ENCODE measurements around the gene ST8SIA1. TPM values are rescaled to one million over a fixed set of nuclear protein-coding genes. Genes with fewer than 3 reads are reported as not detected.

The ST8SIA1 gene
- polyA plus RNA-seq, 5 donors: 8.0 to 13.4 (median 9.6) TPM

GRCh38 chr12:22286569-22286968 lies 47.9 kb downstream of the ST8SIA1 start:
- DNase-seq: no peak

GRCh38 chr12:22285846-22286245 lies 48.7 kb downstream of the ST8SIA1 start:
- no peak for DNase-seq

GRCh38 chr12:22284871-22285270 lies 49.6 kb downstream of the ST8SIA1 start:
- DNase-seq: no peak

GRCh38 chr12:22283508-22283907 lies 51.0 kb downstream of the ST8SIA1 start:
- DNase-seq: no peak

- DNase-seq: no peak
Measured at GRCh38 chr12:22283006-22283506, 51.5 kb downstream of the ST8SIA1 start.

GRCh38 chr12:22282283-22282682 lies 52.2 kb downstream of the ST8SIA1 start:
- DNase-seq: no peak

GRCh38 chr12:22276867-22277266 lies 57.6 kb downstream of the ST8SIA1 start:
- DNase-seq: no peak

- DNase-seq: no peak
Measured at GRCh38 chr12:22276313-22276712, 58.2 kb downstream of the ST8SIA1 start.

GRCh38 chr12:22275843-22276242 lies 58.7 kb downstream of the ST8SIA1 start:
- DNase-seq: no peak

- DNase-seq: no peak
Measured at GRCh38 chr12:22272335-22273151, 62.0 kb downstream of the ST8SIA1 start.

- no peak for DNase-seq
Measured at GRCh38 chr12:22271023-22271422, 63.5 kb downstream of the ST8SIA1 start.

GRCh38 chr12:22268973-22269372 lies 65.5 kb downstream of the ST8SIA1 start:
- DNase-seq: no peak

- no peak for DNase-seq
Measured at GRCh38 chr12:22268406-22268805, 66.1 kb downstream of the ST8SIA1 start.

- no peak for DNase-seq
Measured at GRCh38 chr12:22266101-22266500, 68.4 kb downstream of the ST8SIA1 start.

GRCh38 chr12:22264380-22264779 lies 70.1 kb downstream of the ST8SIA1 start:
- DNase-seq: no peak

- no peak for DNase-seq
Measured at GRCh38 chr12:22262309-22262708, 72.2 kb downstream of the ST8SIA1 start.

- DNase-seq: no peak
Measured at GRCh38 chr12:22257100-22257499, 77.4 kb downstream of the ST8SIA1 start.

GRCh38 chr12:22256605-22257004 lies 77.9 kb downstream of the ST8SIA1 start:
- no peak for DNase-seq

GRCh38 chr12:22256041-22256441 lies 78.5 kb downstream of the ST8SIA1 start:
- no peak for DNase-seq

GRCh38 chr12:22255097-22255496 lies 79.4 kb downstream of the ST8SIA1 start:
- peak; percentile 51 to 68 for DNase-seq

GRCh38 chr12:22254478-22254877 lies 80.0 kb downstream of the ST8SIA1 start:
- DNase-seq: no peak

GRCh38 chr12:22252057-22252456 lies 82.5 kb downstream of the ST8SIA1 start:
- DNase-seq: no peak

- no peak for DNase-seq
Measured at GRCh38 chr12:22250762-22251161, 83.7 kb downstream of the ST8SIA1 start.

Data from right lung (tissue), 5 donors.